Measurements from ENCODE around the gene COL3A1.

Gene COL3A1

DNA sequence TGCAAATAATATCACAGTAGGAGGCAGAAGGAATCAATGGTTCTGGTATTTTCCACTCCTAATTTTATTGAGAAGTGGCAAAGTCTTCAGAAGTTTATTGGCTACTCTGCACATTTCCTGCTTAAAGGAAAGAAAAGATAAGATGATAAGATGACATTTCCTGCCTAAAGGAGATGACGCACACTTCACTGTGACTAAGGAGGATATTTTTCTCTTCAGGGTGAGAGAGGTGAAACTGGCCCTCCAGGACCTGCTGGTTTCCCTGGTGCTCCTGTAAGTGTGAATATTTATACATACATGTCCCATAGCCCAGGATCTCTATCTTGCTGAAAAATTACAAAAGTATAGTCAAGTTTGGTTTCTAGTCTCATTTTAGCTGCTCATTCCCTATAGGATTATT is 27.9 kb downstream of the COL3A1 start:
- TF ChIP-seq, protein P1, sequence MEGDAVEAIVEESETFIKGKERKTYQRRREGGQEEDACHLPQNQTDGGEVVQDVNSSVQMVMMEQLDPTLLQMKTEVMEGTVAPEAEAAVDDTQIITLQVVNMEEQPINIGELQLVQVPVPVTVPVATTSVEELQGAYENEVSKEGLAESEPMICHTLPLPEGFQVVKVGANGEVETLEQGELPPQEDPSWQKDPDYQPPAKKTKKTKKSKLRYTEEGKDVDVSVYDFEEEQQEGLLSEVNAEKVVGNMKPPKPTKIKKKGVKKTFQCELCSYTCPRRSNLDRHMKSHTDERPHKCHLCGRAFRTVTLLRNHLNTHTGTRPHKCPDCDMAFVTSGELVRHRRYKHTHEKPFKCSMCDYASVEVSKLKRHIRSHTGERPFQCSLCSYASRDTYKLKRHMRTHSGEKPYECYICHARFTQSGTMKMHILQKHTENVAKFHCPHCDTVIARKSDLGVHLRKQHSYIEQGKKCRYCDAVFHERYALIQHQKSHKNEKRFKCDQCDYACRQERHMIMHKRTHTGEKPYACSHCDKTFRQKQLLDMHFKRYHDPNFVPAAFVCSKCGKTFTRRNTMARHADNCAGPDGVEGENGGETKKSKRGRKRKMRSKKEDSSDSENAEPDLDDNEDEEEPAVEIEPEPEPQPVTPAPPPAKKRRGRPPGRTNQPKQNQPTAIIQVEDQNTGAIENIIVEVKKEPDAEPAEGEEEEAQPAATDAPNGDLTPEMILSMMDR (IDR thresholded peaks at IDR 0.05; ENCODE audit: low read depth, low read length) = no peak
- DNase-seq (ENCODE audit: extremely low read depth, low read depth) = no peak

DNA sequence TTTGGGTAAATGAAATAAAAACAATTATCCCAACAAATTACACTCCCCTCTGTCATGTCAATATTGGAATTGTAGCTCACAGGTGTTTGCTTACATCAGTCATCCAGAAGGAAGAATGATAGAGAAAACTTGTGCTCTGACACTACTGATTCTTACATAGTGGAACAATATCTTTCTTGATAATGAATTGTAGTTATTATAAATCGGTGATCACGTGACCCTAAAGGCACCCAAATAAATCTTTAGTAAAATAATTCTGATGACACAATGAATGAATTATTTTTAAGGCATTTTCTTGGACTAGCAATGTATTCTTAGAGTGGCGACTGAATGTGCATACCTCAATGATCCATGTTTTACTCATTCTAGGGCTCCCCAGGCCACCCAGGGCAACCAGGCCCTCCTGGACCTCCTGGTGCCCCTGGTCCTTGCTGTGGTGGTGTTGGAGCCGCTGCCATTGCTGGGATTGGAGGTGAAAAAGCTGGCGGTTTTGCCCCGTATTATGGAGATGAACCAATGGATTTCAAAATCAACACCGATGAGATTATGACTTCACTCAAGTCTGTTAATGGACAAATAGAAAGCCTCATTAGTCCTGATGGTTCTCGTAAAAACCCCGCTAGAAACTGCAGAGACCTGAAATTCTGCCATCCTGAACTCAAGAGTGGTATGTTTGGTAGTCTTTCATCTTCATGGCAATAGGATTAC is 34.5 kb downstream of the COL3A1 start:
- TF ChIP-seq, protein P1 (IDR thresholded peaks at IDR 0.05; ENCODE audit: low read depth, low read length) = no peak
- DNase-seq (ENCODE audit: extremely low read depth, low read depth) = no peak

DNA sequence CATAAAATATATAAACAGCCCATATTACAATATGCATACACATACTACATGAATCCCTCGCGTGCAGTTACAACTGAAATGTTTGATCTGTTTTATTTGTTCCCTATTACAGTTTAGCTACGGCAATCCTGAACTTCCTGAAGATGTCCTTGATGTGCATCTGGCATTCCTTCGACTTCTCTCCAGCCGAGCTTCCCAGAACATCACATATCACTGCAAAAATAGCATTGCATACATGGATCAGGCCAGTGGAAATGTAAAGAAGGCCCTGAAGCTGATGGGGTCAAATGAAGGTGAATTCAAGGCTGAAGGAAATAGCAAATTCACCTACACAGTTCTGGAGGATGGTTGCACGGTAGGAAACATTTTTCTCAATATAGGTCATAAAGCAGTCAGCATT is 36.4 kb downstream of the COL3A1 start:
- DNase-seq (ENCODE audit: extremely low read depth, low read depth) = no peak
- TF ChIP-seq, protein P1 (IDR thresholded peaks at IDR 0.05; ENCODE audit: low read depth, low read length) = no peak

DNA sequence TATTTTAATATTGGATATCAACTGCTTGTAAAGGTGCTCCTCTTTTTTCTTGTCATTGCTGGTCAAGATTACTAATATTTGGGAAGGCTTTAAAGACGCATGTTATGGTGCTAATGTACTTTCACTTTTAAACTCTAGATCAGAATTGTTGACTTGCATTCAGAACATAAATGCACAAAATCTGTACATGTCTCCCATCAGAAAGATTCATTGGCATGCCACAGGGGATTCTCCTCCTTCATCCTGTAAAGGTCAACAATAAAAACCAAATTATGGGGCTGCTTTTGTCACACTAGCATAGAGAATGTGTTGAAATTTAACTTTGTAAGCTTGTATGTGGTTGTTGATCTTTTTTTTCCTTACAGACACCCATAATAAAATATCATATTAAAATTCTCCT is 38.2 kb downstream of the COL3A1 start:
- TF ChIP-seq, protein P1 (IDR thresholded peaks at IDR 0.05; ENCODE audit: low read depth, low read length) = no peak
- DNase-seq (ENCODE audit: extremely low read depth, low read depth) = no peak

DNA sequence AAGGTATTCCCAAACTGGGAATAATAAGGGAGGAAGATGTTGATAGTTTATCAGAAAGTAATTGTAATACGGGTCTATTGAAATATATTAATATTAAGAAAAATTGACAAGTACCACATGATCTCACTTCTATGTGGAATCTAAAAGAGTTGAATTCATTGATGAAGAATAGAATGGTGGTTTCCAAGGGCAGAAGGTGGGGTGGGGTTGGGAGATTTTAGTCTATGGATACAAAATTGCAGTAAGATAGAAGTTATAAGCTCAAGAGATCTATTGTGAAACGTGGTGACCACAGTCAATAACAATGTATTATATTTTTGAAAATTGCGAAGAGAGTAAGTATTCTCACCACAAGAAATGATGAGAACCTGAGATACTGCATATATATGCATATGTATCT is 38.9 kb downstream of the COL3A1 start:
- DNase-seq (ENCODE audit: extremely low read depth, low read depth) = no peak
- TF ChIP-seq, protein P1 (IDR thresholded peaks at IDR 0.05; ENCODE audit: low read depth, low read length) = no peak

DNA sequence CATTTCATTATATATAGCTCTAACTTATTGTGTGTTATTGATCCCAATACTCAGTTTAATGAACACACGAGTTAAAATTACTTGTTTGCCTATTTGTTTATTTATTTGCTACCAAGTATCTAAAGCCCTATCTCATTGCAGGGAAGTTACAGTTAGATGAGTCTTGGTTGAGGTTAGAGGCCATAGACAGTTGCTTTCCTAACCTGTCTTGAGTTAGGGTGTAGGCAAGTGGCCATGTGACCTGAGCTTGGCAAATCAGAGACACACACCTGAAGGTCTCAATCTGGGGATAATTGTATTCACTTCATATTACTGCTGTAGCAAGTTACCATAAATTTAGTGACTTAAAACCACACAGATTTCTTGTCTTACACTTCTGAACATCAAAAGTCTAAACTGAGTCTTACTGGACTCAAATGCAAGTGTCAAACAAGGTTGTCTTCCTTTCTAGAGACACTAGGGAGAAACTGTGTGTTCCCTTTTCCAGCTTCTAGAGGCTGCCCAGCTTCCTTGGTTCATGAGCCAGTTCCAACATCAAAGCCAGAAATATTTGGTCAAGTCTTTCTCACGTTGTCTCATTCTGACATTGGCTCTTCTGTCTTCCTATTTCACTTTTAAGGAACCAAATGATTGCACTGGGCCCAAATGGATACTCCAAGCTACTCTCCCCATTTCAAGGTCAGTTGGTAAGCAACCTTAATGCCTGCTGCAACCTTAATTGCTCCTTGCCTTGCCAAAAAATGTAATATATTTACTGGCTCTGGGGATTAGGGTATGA is 39.7 kb downstream of the COL3A1 start:
- TF ChIP-seq, protein P1 (IDR thresholded peaks at IDR 0.05; ENCODE audit: low read depth, low read length) = no peak
- DNase-seq (ENCODE audit: extremely low read depth, low read depth) = no peak

DNA sequence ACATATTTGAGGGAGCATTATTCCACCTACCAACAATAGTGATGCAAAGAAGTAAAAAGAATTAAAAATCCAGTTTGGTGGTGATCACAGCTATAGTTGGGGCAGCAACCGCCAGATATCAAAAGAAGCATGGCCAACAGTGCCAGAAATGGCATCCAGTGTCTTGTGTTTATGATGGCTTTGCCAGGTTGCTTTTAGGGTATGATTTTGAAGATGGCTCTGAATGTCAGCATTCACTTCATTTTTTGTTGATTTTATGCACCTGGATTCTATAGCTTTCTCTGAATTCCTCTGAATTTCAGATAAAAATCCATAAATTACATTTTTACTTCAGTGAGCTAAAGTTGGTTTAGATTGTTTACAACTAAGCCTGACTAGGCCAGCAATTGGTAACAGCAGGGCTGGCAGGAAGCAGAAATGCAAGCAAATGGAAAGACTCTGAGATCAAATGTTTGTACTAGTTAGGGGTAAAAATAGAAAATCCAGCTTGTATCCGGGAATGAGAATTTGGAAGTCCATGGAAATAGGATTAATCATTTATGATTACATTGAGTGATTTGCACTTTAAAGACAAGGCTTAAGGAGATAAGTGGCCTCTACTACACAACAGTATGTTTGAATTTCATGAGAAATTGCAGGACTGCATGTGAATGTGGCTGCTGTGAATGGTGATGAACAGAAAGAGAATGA is 40.4 kb downstream of the COL3A1 start:
- TF ChIP-seq, protein P1 (IDR thresholded peaks at IDR 0.05; ENCODE audit: low read depth, low read length) = no peak
- no peak for DNase-seq (ENCODE audit: extremely low read depth, low read depth)

All from AG09319 (cell line).